PFSK-1 (cell line): Measurements from ENCODE around the gene SUMO3.

Experiments used
- FOXP2 ChIP-seq: optimal IDR thresholded peaks from 2 replicates; pipeline ENCODE3; 2011; ENCODE audit warnings: borderline replicate concordance, control low read depth, inconsistent platforms; ENCODE audit not compliant: insufficient read depth; ENCODE audit errors: extremely low read length, extremely low read depth
- POLR2AphosphoS5 ChIP-seq: IDR thresholded peaks from 2 replicates; pipeline ENCODE4 v1.6.1; 2012; ENCODE audit warnings: low read depth, mild to moderate bottlenecking, control low read depth, low read length, moderate library complexity
- SIN3A ChIP-seq: IDR thresholded peaks from 2 replicates; pipeline ENCODE4 v1.6.1; 2012; ENCODE audit warnings: mild to moderate bottlenecking, low read length, moderate library complexity, borderline replicate concordance; ENCODE audit not compliant: insufficient read depth
- TAF1 ChIP-seq: IDR thresholded peaks from 2 replicates; pipeline ENCODE4 v1.6.1; 2012; ENCODE audit warnings: low read length, control low read depth, borderline replicate concordance; ENCODE audit not compliant: insufficient read depth
- TF ChIP-seq, protein P1 (sequence below), 2 experiments: IDR thresholded peaks; 2 replicates each; pipeline versions ENCODE4 v1.6.1 to v1.8.0; 2011 to 2012; ENCODE audit warnings: low read depth in 2 of 2, low read length in 2 of 2, control low read depth in 1 of 2, inconsistent platforms in 1 of 2, mild to moderate bottlenecking in 1 of 2, moderate library complexity in 1 of 2; ENCODE audit not compliant: insufficient read depth in 1 of 2

SUMO3 gene

DNA sequence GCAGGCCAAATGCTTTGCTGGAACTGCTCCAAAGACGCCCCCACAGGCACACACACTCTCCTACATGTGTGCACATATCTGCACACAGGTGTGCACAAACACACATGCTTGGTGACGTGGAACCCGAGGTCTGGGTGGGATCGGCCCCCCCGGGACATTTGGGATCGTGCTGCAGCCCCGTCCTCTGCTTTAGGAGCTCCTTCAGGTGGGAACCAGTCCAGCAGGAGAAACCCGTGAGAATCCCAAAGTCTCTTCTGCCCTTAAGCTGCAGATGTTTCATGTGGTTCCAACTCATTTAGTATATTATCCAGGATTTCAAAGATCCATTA, 54.8 kb downstream of the SUMO3 start:
- TF ChIP-seq FOXP2 (no peak), SIN3A (no peak), POLR2AphosphoS5 (no peak), TAF1 (no peak)
- TF ChIP-seq, protein P1, sequence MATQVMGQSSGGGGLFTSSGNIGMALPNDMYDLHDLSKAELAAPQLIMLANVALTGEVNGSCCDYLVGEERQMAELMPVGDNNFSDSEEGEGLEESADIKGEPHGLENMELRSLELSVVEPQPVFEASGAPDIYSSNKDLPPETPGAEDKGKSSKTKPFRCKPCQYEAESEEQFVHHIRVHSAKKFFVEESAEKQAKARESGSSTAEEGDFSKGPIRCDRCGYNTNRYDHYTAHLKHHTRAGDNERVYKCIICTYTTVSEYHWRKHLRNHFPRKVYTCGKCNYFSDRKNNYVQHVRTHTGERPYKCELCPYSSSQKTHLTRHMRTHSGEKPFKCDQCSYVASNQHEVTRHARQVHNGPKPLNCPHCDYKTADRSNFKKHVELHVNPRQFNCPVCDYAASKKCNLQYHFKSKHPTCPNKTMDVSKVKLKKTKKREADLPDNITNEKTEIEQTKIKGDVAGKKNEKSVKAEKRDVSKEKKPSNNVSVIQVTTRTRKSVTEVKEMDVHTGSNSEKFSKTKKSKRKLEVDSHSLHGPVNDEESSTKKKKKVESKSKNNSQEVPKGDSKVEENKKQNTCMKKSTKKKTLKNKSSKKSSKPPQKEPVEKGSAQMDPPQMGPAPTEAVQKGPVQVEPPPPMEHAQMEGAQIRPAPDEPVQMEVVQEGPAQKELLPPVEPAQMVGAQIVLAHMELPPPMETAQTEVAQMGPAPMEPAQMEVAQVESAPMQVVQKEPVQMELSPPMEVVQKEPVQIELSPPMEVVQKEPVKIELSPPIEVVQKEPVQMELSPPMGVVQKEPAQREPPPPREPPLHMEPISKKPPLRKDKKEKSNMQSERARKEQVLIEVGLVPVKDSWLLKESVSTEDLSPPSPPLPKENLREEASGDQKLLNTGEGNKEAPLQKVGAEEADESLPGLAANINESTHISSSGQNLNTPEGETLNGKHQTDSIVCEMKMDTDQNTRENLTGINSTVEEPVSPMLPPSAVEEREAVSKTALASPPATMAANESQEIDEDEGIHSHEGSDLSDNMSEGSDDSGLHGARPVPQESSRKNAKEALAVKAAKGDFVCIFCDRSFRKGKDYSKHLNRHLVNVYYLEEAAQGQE (IDR thresholded peaks at IDR 0.05; ENCODE audit: insufficient read depth in 1 of 2, low read depth in 2 of 2, low read length in 2 of 2): no peak

DNA sequence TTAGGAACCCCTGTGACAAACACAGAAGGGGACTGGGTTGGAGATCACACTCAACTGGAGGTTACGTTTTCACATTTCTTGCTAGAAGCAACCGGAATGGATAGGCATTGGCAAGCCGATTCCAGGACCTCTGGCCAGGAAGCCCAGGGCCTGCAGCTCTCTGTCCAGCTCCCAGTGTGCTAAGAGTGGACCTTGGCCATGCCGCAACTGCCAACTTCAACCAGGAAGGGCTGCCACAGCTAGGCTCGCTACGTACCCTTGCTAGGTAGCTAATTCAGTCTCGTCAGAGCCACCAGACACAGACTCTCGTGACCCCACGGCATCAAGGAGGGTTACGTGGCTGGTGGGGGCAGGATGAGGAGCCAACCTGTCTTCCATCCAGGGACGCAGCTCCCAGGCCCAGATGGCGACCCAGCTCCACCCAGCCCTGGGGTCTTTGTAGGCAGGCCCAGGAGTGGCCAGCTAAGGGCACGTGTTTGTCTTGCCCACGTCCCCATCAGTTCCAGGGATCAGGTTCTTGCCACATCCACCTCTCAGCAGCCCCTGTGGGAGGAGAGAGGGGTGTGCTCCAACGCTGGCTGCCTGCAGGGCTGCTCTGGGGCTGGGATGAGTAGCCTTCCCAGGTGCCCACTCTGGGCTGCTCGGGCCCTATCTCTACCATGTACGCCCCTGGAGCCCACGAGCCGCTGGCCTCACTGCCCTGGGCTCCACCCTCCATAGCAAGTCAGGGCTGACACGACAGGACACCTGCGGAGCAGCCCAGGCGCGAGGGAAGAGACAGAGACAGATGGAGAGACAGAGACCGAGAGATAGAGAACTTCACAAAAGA, 55.4 kb downstream of the SUMO3 start:
- TF ChIP-seq POLR2AphosphoS5 (no peak), SIN3A (no peak), TAF1 (no peak), FOXP2 (no peak)
- TF ChIP-seq, protein P1 (IDR thresholded peaks at IDR 0.05; ENCODE audit: insufficient read depth in 1 of 2, low read depth in 2 of 2, low read length in 2 of 2): no peak

DNA sequence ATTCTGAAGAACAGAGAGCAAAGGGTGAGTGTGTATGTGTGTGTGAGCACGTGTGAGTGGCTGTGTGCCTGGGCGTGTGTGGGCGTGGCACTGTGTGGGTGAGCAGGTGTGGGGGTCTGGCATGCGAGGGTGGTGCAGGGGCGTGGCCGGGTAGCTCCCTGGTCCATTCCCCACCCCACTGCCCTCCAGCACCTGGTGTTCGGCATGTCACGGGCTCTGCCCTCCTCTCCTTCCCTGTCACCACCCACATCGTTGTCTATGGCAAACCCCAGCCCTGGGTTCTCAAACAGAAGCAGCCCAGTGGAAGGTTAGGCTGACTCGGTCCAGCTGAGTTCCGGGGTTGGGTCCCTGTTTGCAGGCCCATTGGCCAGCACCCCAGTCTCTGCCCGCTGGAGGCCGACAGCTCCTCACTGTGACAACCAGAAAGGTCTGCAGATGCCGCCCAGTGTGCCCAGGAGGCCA, 56.1 kb downstream of the SUMO3 start:
- no peak for TF ChIP-seq FOXP2
- no peak for TF ChIP-seq TAF1
- no peak for TF ChIP-seq SIN3A
- TF ChIP-seq POLR2AphosphoS5: no peak
- TF ChIP-seq, protein P1 (IDR thresholded peaks at IDR 0.05; ENCODE audit: insufficient read depth in 1 of 2, low read depth in 2 of 2, low read length in 2 of 2): no peak

DNA sequence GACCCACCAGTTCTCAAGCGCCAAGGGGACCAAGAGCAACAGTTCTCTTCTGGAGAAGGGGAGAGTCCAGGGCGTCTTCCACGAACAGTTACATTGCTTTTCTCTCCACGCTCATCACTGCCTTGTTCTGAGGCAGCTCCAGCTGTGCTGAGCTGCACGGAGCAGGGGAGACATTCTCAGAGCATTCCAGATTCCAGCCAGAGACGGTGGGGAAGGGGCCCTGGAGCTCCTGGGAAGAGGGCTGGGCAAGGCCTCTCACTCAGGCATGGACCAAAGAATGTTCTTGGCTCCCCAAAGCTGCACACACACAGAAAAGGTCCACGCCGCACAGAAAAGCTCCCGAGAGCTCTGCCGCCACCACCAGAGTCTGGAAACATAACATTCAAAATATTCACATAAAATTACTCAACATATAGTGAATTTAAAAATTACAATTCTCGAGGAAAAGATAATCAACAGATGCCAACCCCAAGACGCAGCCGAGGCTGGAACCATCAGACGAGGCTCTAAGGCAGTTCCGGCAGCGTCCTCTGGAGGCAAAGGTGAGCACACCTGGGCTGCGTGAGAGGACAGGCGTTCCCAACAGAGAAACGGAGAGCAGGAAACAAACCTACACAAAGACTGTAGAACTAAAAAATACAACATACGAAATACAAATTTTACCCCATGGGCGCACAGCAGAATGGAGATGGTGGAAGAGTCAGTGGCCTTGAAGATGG, 56.7 kb downstream of the SUMO3 start:
- TF ChIP-seq POLR2AphosphoS5 (no peak), TAF1 (no peak), FOXP2 (no peak), SIN3A (no peak)
- TF ChIP-seq, protein P1 (IDR thresholded peaks at IDR 0.05; ENCODE audit: insufficient read depth in 1 of 2, low read depth in 2 of 2, low read length in 2 of 2): no peak
